Naive B cell (primary cell): ENCODE measurements around the gene CAMKMT. TPM values are rescaled to one million over a fixed set of nuclear protein-coding genes. Genes with fewer than 3 reads are reported as not detected.
A peak's percentile ranks its signal among the peaks of the same experiment; 100 is the strongest.

Experiments
- ATAC-seq, 2 donors: fragments of 150-1000 bp; cut with Tn5 transposase; 2 replicates each; pipeline ENCODE4 v1.10.0; 2021; ENCODE audit warnings: low read depth in 2 of 2, mild to moderate bottlenecking in 2 of 2, moderate library complexity in 2 of 2
- DNase-seq: peaks from one replicate; pipeline ENCODE4 v3.0.0; 2022
- H3K27ac Mint-ChIP-seq, 6 donors: one replicate each; pipeline ENCODE4 v1.8.0; 2020 to 2022; ENCODE audit warnings: mild to moderate bottlenecking in 6 of 6, mixed read lengths in 6 of 6, moderate library complexity in 5 of 6, inconsistent platforms in 2 of 6
- H3K27me3 Mint-ChIP-seq, 3 donors: one replicate each; pipeline ENCODE4 v1.8.0; 2021 to 2022; ENCODE audit warnings: mixed read lengths in 3 of 3, mild to moderate bottlenecking in 1 of 3
- H3K36me3 Mint-ChIP-seq, 2 donors: one replicate each; pipeline ENCODE4 v1.8.0; 2020 to 2022; ENCODE audit warnings: mixed read lengths in 2 of 2, inconsistent platforms in 1 of 2, mild to moderate bottlenecking in 1 of 2
- H3K4me1 Mint-ChIP-seq, 3 donors: one replicate each; pipeline ENCODE4 v1.8.0; 2020 to 2022; ENCODE audit warnings: mixed read lengths in 3 of 3, inconsistent platforms in 1 of 3, mild to moderate bottlenecking in 1 of 3, moderate library complexity in 1 of 3
- H3K4me3 Mint-ChIP-seq, 8 donors: one replicate each; pipeline ENCODE4 v1.8.0; 2020 to 2022; ENCODE audit warnings: mild to moderate bottlenecking in 8 of 8, mixed read lengths in 8 of 8, moderate library complexity in 8 of 8, inconsistent platforms in 2 of 8
- H3K9me3 Mint-ChIP-seq, 7 donors: one replicate each; pipeline ENCODE4 v1.8.0; 2020 to 2022; ENCODE audit warnings: mixed read lengths in 7 of 7, mild to moderate bottlenecking in 5 of 7, inconsistent platforms in 2 of 7, moderate library complexity in 1 of 7
- polyA plus RNA-seq, 6 donors: library from polyadenylated mRNA; unstranded; fragments of 300-500 nt; fragmentation: Illumina TruSeq; gene quantifications; one replicate each; pipeline ENCODE4 v1.2.3, GENCODE V29; 2021; ENCODE audit warnings: low read depth in 6 of 6

The CAMKMT gene
- polyA plus RNA-seq, 6 donors from 2014 or later: 10.0 to 15.8 (median 12.4) TPM

GRCh38 chr2:44560352-44560751, 198.6 kb downstream of the CAMKMT start:
- H3K27me3 Mint-ChIP-seq: no peaks in the 10 kb centered on the region
- DNase-seq: no peak
- H3K4me3 Mint-ChIP-seq: no peak overlapping the region
- no peak overlapping the region for H3K27ac Mint-ChIP-seq
- H3K36me3 Mint-ChIP-seq: no peaks in the 10 kb centered on the region
- ATAC-seq: no peak
- H3K4me1 Mint-ChIP-seq: peaks cover 4 to 6% (median 6%) of the 10 kb centered on the region in 3 donors
- H3K9me3 Mint-ChIP-seq: no peaks in the 10 kb centered on the region

- Mint-ChIP-seq H3K4me3 (no peak overlapping the region), H3K4me1 (peaks cover 4 to 6% (median 6%) of the 10 kb centered on the region in 3 donors), H3K27me3 (no peaks in the 10 kb centered on the region), H3K36me3 (no peaks in the 10 kb centered on the region), H3K27ac (no peak overlapping the region), H3K9me3 (no peaks in the 10 kb centered on the region)
- ATAC-seq: no peak
- no peak for DNase-seq
Measured at GRCh38 chr2:44560941-44561340, 199.2 kb downstream of the CAMKMT start.

- no peak overlapping the region for H3K27ac Mint-ChIP-seq
- H3K36me3 Mint-ChIP-seq: no peaks in the 10 kb centered on the region
- no peaks in the 10 kb centered on the region for H3K27me3 Mint-ChIP-seq
- no peak for ATAC-seq
- no peaks in the 10 kb centered on the region for H3K9me3 Mint-ChIP-seq
- no peak overlapping the region for H3K4me3 Mint-ChIP-seq
- H3K4me1 Mint-ChIP-seq: peaks cover 0 to 6% (median 4%) of the 10 kb centered on the region in 3 donors
- DNase-seq: no peak
Measured at GRCh38 chr2:44562737-44563136, 201.0 kb downstream of the CAMKMT start.

- no peak for ATAC-seq
- Mint-ChIP-seq H3K36me3 (no peaks in the 10 kb centered on the region), H3K27ac (peak overlapping the region in 1 of 6 donors; percentile 36), H3K4me1 (peaks cover 0 to 4% (median 0%) of the 10 kb centered on the region in 3 donors), H3K9me3 (no peaks in the 10 kb centered on the region), H3K27me3 (no peaks in the 10 kb centered on the region), H3K4me3 (no peak overlapping the region)
- no peak for DNase-seq
Measured at GRCh38 chr2:44564752-44565151, 203.0 kb downstream of the CAMKMT start.

GRCh38 chr2:44566059-44566458, 204.3 kb downstream of the CAMKMT start:
- Mint-ChIP-seq H3K27me3 (no peaks in the 10 kb centered on the region), H3K4me1 (no peaks in the 10 kb centered on the region), H3K4me3 (no peak overlapping the region), H3K36me3 (no peaks in the 10 kb centered on the region), H3K27ac (no peak overlapping the region), H3K9me3 (no peaks in the 10 kb centered on the region)
- DNase-seq: no peak
- ATAC-seq: no peak

GRCh38 chr2:44569491-44569890, 207.7 kb downstream of the CAMKMT start:
- DNase-seq (no peak), ATAC-seq (no peak)
- Mint-ChIP-seq H3K27me3 (no peaks in the 10 kb centered on the region), H3K4me3 (no peak overlapping the region), H3K4me1 (no peaks in the 10 kb centered on the region), H3K27ac (no peak overlapping the region), H3K36me3 (no peaks in the 10 kb centered on the region), H3K9me3 (no peaks in the 10 kb centered on the region)

GRCh38 chr2:44570271-44570670, 208.5 kb downstream of the CAMKMT start:
- no peaks in the 10 kb centered on the region for H3K36me3 Mint-ChIP-seq
- no peak overlapping the region for H3K27ac Mint-ChIP-seq
- H3K4me1 Mint-ChIP-seq: no peaks in the 10 kb centered on the region
- no peaks in the 10 kb centered on the region for H3K27me3 Mint-ChIP-seq
- DNase-seq: no peak
- H3K4me3 Mint-ChIP-seq: no peak overlapping the region
- ATAC-seq: no peak
- no peaks in the 10 kb centered on the region for H3K9me3 Mint-ChIP-seq

GRCh38 chr2:44570777-44571176, 209.0 kb downstream of the CAMKMT start:
- no peaks in the 10 kb centered on the region for H3K4me1 Mint-ChIP-seq

GRCh38 chr2:44572196-44572900, 210.6 kb downstream of the CAMKMT start:
- no peaks in the 10 kb centered on the region for H3K9me3 Mint-ChIP-seq
- no peaks in the 10 kb centered on the region for H3K36me3 Mint-ChIP-seq
- ATAC-seq (no peak), DNase-seq (no peak)
- H3K27ac Mint-ChIP-seq: no peak overlapping the region
- H3K4me3 Mint-ChIP-seq: peak overlapping the region in 1 of 8 donors; percentile 42
- H3K4me1 Mint-ChIP-seq: peaks cover 0 to 4% (median 0%) of the 10 kb centered on the region in 3 donors
- H3K27me3 Mint-ChIP-seq: no peaks in the 10 kb centered on the region

More at GRCh38 chr2:44570777-44571176, 209.0 kb downstream of the CAMKMT start:
- Mint-ChIP-seq H3K27me3 (no peaks in the 10 kb centered on the region), H3K36me3 (no peaks in the 10 kb centered on the region), H3K9me3 (no peaks in the 10 kb centered on the region), H3K4me3 (no peak overlapping the region), H3K27ac (no peak overlapping the region)
- DNase-seq: no peak
- ATAC-seq: no peak

GRCh38 chr2:44573996-44574395, 212.2 kb downstream of the CAMKMT start:
- H3K9me3 Mint-ChIP-seq: no peaks in the 10 kb centered on the region
- ATAC-seq (no peak), DNase-seq (no peak)
- H3K27me3 Mint-ChIP-seq: no peaks in the 10 kb centered on the region
- H3K4me3 Mint-ChIP-seq: no peak overlapping the region
- H3K27ac Mint-ChIP-seq: peak overlapping the region in 1 of 6 donors; percentile 14
- H3K4me1 Mint-ChIP-seq: peaks cover 8 to 12% (median 11%) of the 10 kb centered on the region in 3 donors
- H3K36me3 Mint-ChIP-seq: no peaks in the 10 kb centered on the region

- DNase-seq (no peak), ATAC-seq (peak in 1 of 2 donors; percentile 54)
- Mint-ChIP-seq H3K27me3 (no peaks in the 10 kb centered on the region), H3K27ac (peak overlapping the region in 5 of 6 donors; percentile 34 to 91 (median 55)), H3K9me3 (no peaks in the 10 kb centered on the region), H3K4me1 (peaks cover 11 to 19% (median 12%) of the 10 kb centered on the region in 3 donors), H3K4me3 (peak overlapping the region in 6 of 8 donors; percentile 32 to 76 (median 54)), H3K36me3 (no peaks in the 10 kb centered on the region)
Measured at GRCh38 chr2:44578471-44579093, 216.8 kb downstream of the CAMKMT start.

- Mint-ChIP-seq H3K27ac (peak overlapping the region in 4 of 6 donors; percentile 44 to 91 (median 71)), H3K9me3 (no peaks in the 10 kb centered on the region), H3K4me3 (peak overlapping the region in 3 of 8 donors; percentile 32 to 76 (median 54)), H3K27me3 (no peaks in the 10 kb centered on the region), H3K4me1 (peaks cover 11 to 19% (median 12%) of the 10 kb centered on the region in 3 donors), H3K36me3 (no peaks in the 10 kb centered on the region)
- ATAC-seq: no peak
- no peak for DNase-seq
Measured at GRCh38 chr2:44579115-44579836, 217.5 kb downstream of the CAMKMT start.

GRCh38 chr2:44579837-44580230, 218.1 kb downstream of the CAMKMT start:
- no peaks in the 10 kb centered on the region for H3K27me3 Mint-ChIP-seq
- H3K9me3 Mint-ChIP-seq: no peaks in the 10 kb centered on the region
- peaks cover 11 to 19% (median 12%) of the 10 kb centered on the region in 3 donors for H3K4me1 Mint-ChIP-seq
- no peak overlapping the region for H3K27ac Mint-ChIP-seq
- ATAC-seq (no peak), DNase-seq (no peak)
- H3K36me3 Mint-ChIP-seq: no peaks in the 10 kb centered on the region
- peak overlapping the region in 1 of 8 donors; percentile 1 for H3K4me3 Mint-ChIP-seq
